Heart right ventricle (tissue), 16 donors: ENCODE measurements around the gene DSN1. TPM values are rescaled to one million over a fixed set of nuclear protein-coding genes. Genes with fewer than 3 reads are reported as not detected.
A peak's percentile ranks its signal among the peaks of the same experiment; 100 is the strongest.

ENCODE experiments used
- ATAC-seq, 8 donors: fragments of 200-7000 bp; cut with Tn5 transposase; one replicate each; pipeline ENCODE4 v1.9.1; 2020; ENCODE audit warnings: mild to moderate bottlenecking in 8 of 8, moderate library complexity in 8 of 8, moderate number of reproducible peaks in 1 of 8
- DNase-seq, 2 donors: peaks; one replicate each; pipeline ENCODE4 v3.0.0-alpha.2; 2020
- H3K27ac ChIP-seq, 10 donors: fragments of 200-600 bp; sonication (generic) in 2 of 10; one replicate each; pipeline versions ENCODE4 v1.5.0 to v1.8.0; 2020 to 2022; ENCODE audit warnings: mild to moderate bottlenecking in 3 of 10
- H3K27me3 ChIP-seq, 7 donors: fragments of 200-600 bp; one replicate each; pipeline ENCODE4 v1.8.0; 2021 to 2022; ENCODE audit warnings: mild to moderate bottlenecking in 2 of 7
- H3K36me3 ChIP-seq, 9 donors: fragments of 200-600 bp; sonication (generic) in 1 of 9; one replicate each; pipeline versions ENCODE4 v1.5.0 to v1.8.0; 2020 to 2022; ENCODE audit warnings: mild to moderate bottlenecking in 2 of 9
- H3K4me1 ChIP-seq, 9 donors: fragments of 200-600 bp; sonication (generic) in 1 of 9; one replicate each; pipeline versions ENCODE4 v1.5.0 to v1.8.0; 2020 to 2022; ENCODE audit warnings: mild to moderate bottlenecking in 4 of 9
- H3K4me3 ChIP-seq, 10 donors: fragments of 200-600 bp; sonication (generic) in 2 of 10; one replicate each; pipeline versions ENCODE4 v1.5.0 to v1.8.0; 2020 to 2022; ENCODE audit warnings: mild to moderate bottlenecking in 7 of 10, moderate library complexity in 2 of 10
- H3K9me3 ChIP-seq, 11 donors: fragments of 200-600 bp in 10 of 11; sonication (generic) in 2 of 11; one replicate each; pipeline versions ENCODE4 v1.5.0 to v1.8.0; 2013 to 2022; ENCODE audit warnings: mild to moderate bottlenecking in 2 of 11, control low read depth in 1 of 11, moderate library complexity in 1 of 11
- WGBS, 2 donors: extraction: QIAGEN DNeasy Blood & Tissue Kit; methylation state at CpG; one replicate each; pipeline ENCODE4 v1.1.7; 2013; ENCODE audit warnings: inconsistent platforms in 1 of 2; 5-methylcytosine and 5-hydroxymethylcytosine counted together
- intact Hi-C, 10 donors: fragments of 100-400 bp; cut with DNase I; formaldehyde crosslinking; loops; one replicate each; pipeline versions ENCODE4 v1.11.1 to v1.14.2; 2022
- polyA plus RNA-seq, 2 donors: library from polyadenylated mRNA; stranded (reverse); fragments of 200-250 nt; gene quantifications; one replicate each; pipeline ENCODE4 v1.2.3, GENCODE V29; 2013
- total RNA-seq, 10 donors: library from RNA; stranded (reverse); fragmentation: NEBNext Ultra II Directional in 3 of 10; extraction: Animal tissue kit (Norgen Biotek cat#: 25700) in 3 of 10; gene quantifications; one replicate each; pipeline versions ENCODE4 v1.2.1 to v1.2.4, GENCODE V29; 2021 to 2023
- TF ChIP-seq, protein P1 (sequence below), 9 donors: fragments of 200-600 bp; sonication (generic) in 2 of 9; IDR thresholded peaks; one replicate each; pipeline versions ENCODE4 v1.5.0 to v1.8.0; 2021 to 2022; ENCODE audit warnings: antibody characterized with exemption in 9 of 9, mild to moderate bottlenecking in 5 of 9, moderate library complexity in 1 of 9
- donor health status: Arrhythmogenic right ventricular cardiomyopathy.
- donor health status: ischemic (EF 13 %, LVEDD 7.1; RV severe dilation, severe dysfunction).
- donor health status: healthy with polysubstance abuse.
- donor health status: DM: no; HTN: yes; CAD: no.
- donor health status: DM: no; HTN: no; CAD: no.
- donor health status: ischemic (EF 25% LVEDD 6.9; RV normal size, moderate dysfunction).
- donor health status: ischemic (EF 25% LVEDD 5.7; RV mildly dilated, moderate dysfunction).
- donor health status: healthy.
- donor health status: DM: yes; HTN: yes; CAD: no.
- donor health status: Ischemic cardiomyopathy.
- donor health status: ischemic (EF 35%, LVEDD 5.7; RV mildly dilated, moderate dysfunction).
- donor health status: nonischemic (EF 11% LVEDD 7.7; RV severe dilation, severe dysfunction).
- donor health status: DM: yes; HTN: yes; CAD: no.
- donor health status: PGD.
- donor health status: ischemic (EF 29% LVEDD 5.4; RV normal size, mild dysfunction).
- donor health status: nonischemic (EF 23%, LVEDD 6.1; RV moderate dilation, normal function).

Gene DSN1
- total and polyA plus RNA-seq, 12 donors, result 3.2 to 6.0 (median 4.9) TPM

DNA sequence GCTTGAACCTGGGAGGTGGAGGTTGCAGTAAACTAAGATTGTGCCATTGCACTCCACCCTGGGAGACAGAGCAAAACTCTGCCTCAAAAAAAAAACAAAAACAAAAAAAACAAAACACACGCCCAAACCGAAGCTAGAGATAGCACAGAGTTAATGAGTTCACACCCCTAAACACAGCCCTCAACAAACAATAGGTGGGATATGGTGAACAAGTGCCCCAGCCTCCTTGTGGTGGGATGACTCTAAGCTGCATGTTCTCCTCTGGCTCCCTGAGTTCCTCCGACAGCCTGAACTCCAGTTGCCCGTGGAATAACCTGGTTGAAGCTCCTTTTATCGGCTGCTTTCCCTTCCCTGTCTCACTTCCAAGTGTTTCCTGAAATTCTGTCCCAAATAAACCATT lies 22.1 kb upstream of the DSN1 start:
- TF ChIP-seq, protein P1, sequence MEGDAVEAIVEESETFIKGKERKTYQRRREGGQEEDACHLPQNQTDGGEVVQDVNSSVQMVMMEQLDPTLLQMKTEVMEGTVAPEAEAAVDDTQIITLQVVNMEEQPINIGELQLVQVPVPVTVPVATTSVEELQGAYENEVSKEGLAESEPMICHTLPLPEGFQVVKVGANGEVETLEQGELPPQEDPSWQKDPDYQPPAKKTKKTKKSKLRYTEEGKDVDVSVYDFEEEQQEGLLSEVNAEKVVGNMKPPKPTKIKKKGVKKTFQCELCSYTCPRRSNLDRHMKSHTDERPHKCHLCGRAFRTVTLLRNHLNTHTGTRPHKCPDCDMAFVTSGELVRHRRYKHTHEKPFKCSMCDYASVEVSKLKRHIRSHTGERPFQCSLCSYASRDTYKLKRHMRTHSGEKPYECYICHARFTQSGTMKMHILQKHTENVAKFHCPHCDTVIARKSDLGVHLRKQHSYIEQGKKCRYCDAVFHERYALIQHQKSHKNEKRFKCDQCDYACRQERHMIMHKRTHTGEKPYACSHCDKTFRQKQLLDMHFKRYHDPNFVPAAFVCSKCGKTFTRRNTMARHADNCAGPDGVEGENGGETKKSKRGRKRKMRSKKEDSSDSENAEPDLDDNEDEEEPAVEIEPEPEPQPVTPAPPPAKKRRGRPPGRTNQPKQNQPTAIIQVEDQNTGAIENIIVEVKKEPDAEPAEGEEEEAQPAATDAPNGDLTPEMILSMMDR (IDR thresholded peaks at IDR 0.05), result no peak
- 73% methylated on average over 5 of the region's 5 CpGs for WGBS, 2 donors
- ATAC-seq (no peak), DNase-seq (no peak)
- Histone ChIP-seq H3K27me3 (no peaks in the 10 kb centered on the region), H3K27ac (peak overlapping the region in 1 of 10 donors; percentile 20), H3K36me3 (peaks cover 4 to 100% (median 69%) of the 10 kb centered on the region in 9 donors), H3K9me3 (no peaks in the 10 kb centered on the region), H3K4me3 (no peak overlapping the region), H3K4me1 (peaks cover 0 to 18% (median 5%) of the 10 kb centered on the region in 9 donors)
- intact Hi-C loops, result no loop called here

DNA sequence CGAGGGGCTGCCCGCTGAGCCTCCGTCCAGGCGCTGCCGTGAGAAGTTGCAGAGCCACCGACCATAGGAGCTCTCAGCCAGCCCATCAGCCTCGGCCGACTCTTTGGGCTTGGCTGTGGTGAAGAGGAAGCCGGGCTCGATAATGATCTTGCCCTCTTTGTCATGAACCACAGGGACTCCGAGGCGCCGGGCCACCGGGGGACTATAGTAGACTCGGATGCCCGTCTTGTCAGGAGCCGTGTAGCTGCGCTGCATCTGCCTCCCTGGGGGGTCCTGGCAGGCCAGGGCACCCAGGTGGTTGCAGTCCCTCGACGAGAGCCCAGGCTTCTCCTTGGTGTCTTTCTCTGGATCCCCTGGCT lies 20.5 kb upstream of the DSN1 start:
- Histone ChIP-seq H3K4me3 (no peak overlapping the region), H3K27me3 (no peaks in the 10 kb centered on the region), H3K27ac (no peak overlapping the region), H3K9me3 (no peaks in the 10 kb centered on the region), H3K36me3 (peaks cover 4 to 98% (median 53%) of the 10 kb centered on the region in 9 donors), H3K4me1 (peaks cover 0 to 18% (median 5%) of the 10 kb centered on the region in 9 donors)
- TF ChIP-seq, protein P1 (IDR thresholded peaks at IDR 0.05), result no peak
- 76 to 78% methylated on average over 20 of the region's 20 CpGs for WGBS, 2 donors
- DNase-seq, result no peak
- intact Hi-C loops, result loop anchor here in 2 of 10 donors (5.0 kb wide), 3 partner anchors 68 to 93 kb away; a partner anchor contains a TSS
- peak in 1 of 8 donors; percentile 6 for ATAC-seq

DNA sequence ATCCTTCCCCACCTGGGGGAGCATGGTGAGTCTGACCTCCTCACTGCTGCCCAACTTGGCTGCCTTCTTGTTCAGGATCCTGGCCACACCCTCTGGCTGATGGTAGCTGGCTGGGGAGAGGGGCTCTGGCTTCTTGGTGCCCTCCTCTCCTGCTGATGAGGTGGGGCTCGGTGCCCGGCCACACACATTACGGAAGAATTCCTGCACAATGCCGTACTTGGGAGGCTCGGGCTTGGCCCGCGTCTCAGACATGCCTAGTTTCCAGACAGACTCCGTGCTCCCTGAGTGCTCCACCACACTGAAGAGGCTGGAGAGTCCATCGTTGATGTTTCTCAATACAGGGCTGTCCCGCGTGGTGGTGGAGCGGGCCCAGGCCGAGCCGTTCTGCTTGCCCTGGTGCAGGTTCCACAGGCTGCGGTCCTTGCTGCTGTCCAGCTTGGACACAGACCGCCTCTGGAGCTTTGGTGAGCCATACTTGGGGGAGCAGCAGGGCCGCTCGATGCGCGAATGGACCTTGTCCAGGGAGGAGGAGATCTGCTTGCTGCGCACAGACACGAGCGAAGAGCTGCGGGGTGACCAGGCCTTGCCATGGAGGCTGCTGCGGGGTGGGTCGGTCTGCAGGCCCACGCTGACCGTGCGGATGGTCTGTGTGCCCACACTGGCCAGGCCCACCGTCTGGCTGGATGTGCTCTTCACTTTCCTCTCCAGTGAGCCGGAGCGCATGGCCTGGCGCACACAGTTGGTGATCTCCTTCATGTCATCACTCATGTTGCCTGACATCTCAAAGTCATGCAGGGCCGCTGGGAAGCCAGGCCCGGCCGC lies 19.9 kb upstream of the DSN1 start:
- Histone ChIP-seq H3K9me3 (no peaks in the 10 kb centered on the region), H3K27me3 (no peaks in the 10 kb centered on the region), H3K4me1 (peaks cover 0 to 18% (median 5%) of the 10 kb centered on the region in 9 donors), H3K4me3 (no peak overlapping the region), H3K36me3 (peaks cover 4 to 98% (median 49%) of the 10 kb centered on the region in 9 donors), H3K27ac (no peak overlapping the region)
- WGBS, 2 donors, result 87 to 89% methylated on average over 36 of the region's 36 CpGs
- DNase-seq, result no peak
- intact Hi-C loops, result loop anchor here in 2 of 10 donors (5.0 kb wide), 3 partner anchors 69 to 94 kb away; a partner anchor contains a TSS
- TF ChIP-seq, protein P1 (IDR thresholded peaks at IDR 0.05), result no peak
- ATAC-seq, result peak in 3 of 8 donors; percentile 5 to 27 (median 6)

DNA sequence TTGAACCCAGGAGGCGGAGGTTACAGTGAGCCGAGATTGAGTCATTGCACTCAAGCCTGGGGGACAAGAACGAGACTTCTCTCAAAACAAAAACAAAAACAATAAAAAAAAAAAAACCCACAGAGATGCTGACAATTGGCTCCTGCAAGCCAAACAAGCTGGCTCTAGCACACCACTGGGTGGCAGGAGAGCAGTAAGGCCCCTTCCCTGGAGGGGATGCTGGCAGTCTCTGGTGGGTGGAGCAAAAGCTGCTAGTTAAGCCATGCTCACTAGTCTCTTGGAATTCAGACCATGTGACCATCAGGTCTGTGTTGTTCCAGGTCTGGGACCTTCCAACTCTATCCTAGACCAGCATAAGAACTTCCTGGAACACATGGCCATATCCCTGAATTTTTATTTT lies 18.9 kb upstream of the DSN1 start:
- Histone ChIP-seq H3K27me3 (no peaks in the 10 kb centered on the region), H3K9me3 (no peaks in the 10 kb centered on the region), H3K27ac (no peak overlapping the region), H3K4me3 (no peak overlapping the region), H3K36me3 (peaks cover 4 to 98% (median 42%) of the 10 kb centered on the region in 9 donors), H3K4me1 (peaks cover 0 to 18% (median 5%) of the 10 kb centered on the region in 9 donors)
- intact Hi-C loops, result loop anchor here in 2 of 10 donors (5.0 kb wide), 3 partner anchors 70 to 95 kb away; a partner anchor contains a TSS
- TF ChIP-seq, protein P1 (IDR thresholded peaks at IDR 0.05), result peak in 8 of 9 donors; percentile 26 to 62 (median 46)
- 77 to 79% methylated on average over 3 of the region's 3 CpGs for WGBS, 2 donors
- DNase-seq, result peak in 1 of 2 donors; percentile 45
- peak in 7 of 8 donors; percentile 30 to 83 (median 57) for ATAC-seq
